Loucy (cell line): Measurements from ENCODE around the gene PARP12.

Source experiments
- H2AFZ ChIP-seq: fragments of 200-600 bp; sonication (generic); 2 replicates; pipeline ENCODE4 v1.6.0; 2016; ENCODE audit warnings: antibody characterized with exemption, mild to moderate bottlenecking, low read length, moderate library complexity
- H3F3A ChIP-seq: fragments of 200-600 bp; 2 replicates; pipeline ENCODE4 v1.6.0; 2016; ENCODE audit warnings: antibody characterized with exemption, low read depth, mild to moderate bottlenecking
- H3K27me3 ChIP-seq: fragments of 200-600 bp; sonication (generic); 2 replicates; pipeline ENCODE4 v1.6.1; 2014; ENCODE audit warnings: low read length, mild to moderate bottlenecking; ENCODE audit not compliant: insufficient read depth, poor library complexity, severe bottlenecking
- H3K36me3 ChIP-seq: fragments of 200-600 bp; sonication (generic); 2 replicates; pipeline ENCODE4 v1.6.1; 2016; ENCODE audit warnings: low read length; ENCODE audit not compliant: insufficient read depth
- H3K4me1 ChIP-seq: fragments of 200-600 bp; sonication (generic); 2 replicates; pipeline ENCODE4 v1.5.1; 2014; ENCODE audit warnings: low read length, mild to moderate bottlenecking; ENCODE audit not compliant: insufficient read depth, poor library complexity, severe bottlenecking
- H3K4me2 ChIP-seq: fragments of 200-600 bp; sonication (generic); 2 replicates; pipeline ENCODE4 v1.6.0; 2014; ENCODE audit warnings: antibody characterized with exemption, low read length, low read depth, mild to moderate bottlenecking; ENCODE audit not compliant: poor library complexity, severe bottlenecking
- H3K4me3 ChIP-seq: fragments of 200-600 bp; sonication (generic); 2 replicates; pipeline ENCODE4 v1.5.1; 2014; ENCODE audit warnings: low read length, mild to moderate bottlenecking, mixed read lengths; ENCODE audit not compliant: poor library complexity, severe bottlenecking
- H3K79me2 ChIP-seq: fragments of 200-600 bp; sonication (generic); 2 replicates; pipeline ENCODE4 v1.6.1; 2014; ENCODE audit warnings: low read length; ENCODE audit not compliant: insufficient read depth
- H3K9ac ChIP-seq: fragments of 200-600 bp; sonication (generic); 2 replicates; pipeline ENCODE4 v1.6.0; 2014; ENCODE audit warnings: mild to moderate bottlenecking, low read depth, low read length, moderate library complexity; ENCODE audit not compliant: poor library complexity, severe bottlenecking
- H3K9me2 ChIP-seq: fragments of 200-600 bp; sonication (generic); replicated peaks from 2 replicates; pipeline ENCODE4 v1.6.1; 2016; ENCODE audit warnings: low read depth, low read length, mixed read lengths
- H3K9me3 ChIP-seq: fragments of 200-600 bp; sonication (generic); 2 replicates; pipeline ENCODE4 v1.6.1; 2014; ENCODE audit warnings: mild to moderate bottlenecking, antibody characterized with exemption, low read length, low read depth; ENCODE audit not compliant: insufficient read depth
- H4K20me1 ChIP-seq: fragments of 200-600 bp; sonication (generic); 2 replicates; pipeline ENCODE4 v1.6.0; 2014; ENCODE audit warnings: antibody characterized with exemption, low read length, mild to moderate bottlenecking; ENCODE audit not compliant: insufficient read depth, poor library complexity, severe bottlenecking
- EZH2phosphoT487 ChIP-seq: fragments of 200-600 bp; IDR thresholded peaks from 2 replicates; pipeline ENCODE4 v1.6.1; 2018; ENCODE audit warnings: antibody characterized with exemption, mild to moderate bottlenecking, moderate library complexity, borderline replicate concordance
- TF ChIP-seq, protein P1 (sequence below): fragments of 200-600 bp; sonication (generic); conservative IDR thresholded peaks from 2 replicates; pipeline ENCODE4 v1.5.1; 2014; ENCODE audit warnings: mild to moderate bottlenecking, antibody characterized with exemption, low read length

The PARP12 gene

DNA sequence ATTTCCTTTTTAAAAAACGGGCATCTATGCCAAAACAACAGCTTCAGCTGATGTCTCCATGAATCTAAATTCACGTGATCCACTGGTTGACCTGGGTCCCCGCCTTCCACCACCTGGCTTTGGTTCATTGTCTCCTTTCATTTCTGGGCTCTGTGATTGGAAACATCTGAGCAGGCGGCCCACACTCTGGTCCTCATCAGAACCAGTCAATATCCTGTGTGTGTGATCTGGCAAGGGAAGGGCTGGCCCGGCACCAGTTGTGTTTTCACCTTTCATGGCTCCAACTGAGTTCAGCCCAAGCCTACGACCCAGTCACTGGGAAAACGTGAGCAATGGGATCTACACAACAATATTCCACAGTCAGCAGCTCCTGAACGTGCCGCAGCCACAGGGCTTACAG, 46.2 kb downstream of the PARP12 start:
- H3F3A ChIP-seq, result no peaks in the 10 kb centered on the region
- H3K79me2 ChIP-seq, result no peaks in the 10 kb centered on the region
- no peak overlapping the region for H2AFZ ChIP-seq
- H3K4me2 ChIP-seq, result no peak overlapping the region
- H3K36me3 ChIP-seq, result no peaks in the 10 kb centered on the region
- TF ChIP-seq EZH2phosphoT487, result no peak
- TF ChIP-seq, protein P1, sequence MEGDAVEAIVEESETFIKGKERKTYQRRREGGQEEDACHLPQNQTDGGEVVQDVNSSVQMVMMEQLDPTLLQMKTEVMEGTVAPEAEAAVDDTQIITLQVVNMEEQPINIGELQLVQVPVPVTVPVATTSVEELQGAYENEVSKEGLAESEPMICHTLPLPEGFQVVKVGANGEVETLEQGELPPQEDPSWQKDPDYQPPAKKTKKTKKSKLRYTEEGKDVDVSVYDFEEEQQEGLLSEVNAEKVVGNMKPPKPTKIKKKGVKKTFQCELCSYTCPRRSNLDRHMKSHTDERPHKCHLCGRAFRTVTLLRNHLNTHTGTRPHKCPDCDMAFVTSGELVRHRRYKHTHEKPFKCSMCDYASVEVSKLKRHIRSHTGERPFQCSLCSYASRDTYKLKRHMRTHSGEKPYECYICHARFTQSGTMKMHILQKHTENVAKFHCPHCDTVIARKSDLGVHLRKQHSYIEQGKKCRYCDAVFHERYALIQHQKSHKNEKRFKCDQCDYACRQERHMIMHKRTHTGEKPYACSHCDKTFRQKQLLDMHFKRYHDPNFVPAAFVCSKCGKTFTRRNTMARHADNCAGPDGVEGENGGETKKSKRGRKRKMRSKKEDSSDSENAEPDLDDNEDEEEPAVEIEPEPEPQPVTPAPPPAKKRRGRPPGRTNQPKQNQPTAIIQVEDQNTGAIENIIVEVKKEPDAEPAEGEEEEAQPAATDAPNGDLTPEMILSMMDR, result no peak
- H3K27me3 ChIP-seq, result no peaks in the 10 kb centered on the region
- H3K4me1 ChIP-seq, result no peaks in the 10 kb centered on the region
- H3K9ac ChIP-seq, result no peak overlapping the region
- no peaks in the 10 kb centered on the region for H4K20me1 ChIP-seq
- no peak overlapping the region for H3K4me3 ChIP-seq
- no peaks in the 10 kb centered on the region for H3K9me2 ChIP-seq
- H3K9me3 ChIP-seq, result no peaks in the 10 kb centered on the region

DNA sequence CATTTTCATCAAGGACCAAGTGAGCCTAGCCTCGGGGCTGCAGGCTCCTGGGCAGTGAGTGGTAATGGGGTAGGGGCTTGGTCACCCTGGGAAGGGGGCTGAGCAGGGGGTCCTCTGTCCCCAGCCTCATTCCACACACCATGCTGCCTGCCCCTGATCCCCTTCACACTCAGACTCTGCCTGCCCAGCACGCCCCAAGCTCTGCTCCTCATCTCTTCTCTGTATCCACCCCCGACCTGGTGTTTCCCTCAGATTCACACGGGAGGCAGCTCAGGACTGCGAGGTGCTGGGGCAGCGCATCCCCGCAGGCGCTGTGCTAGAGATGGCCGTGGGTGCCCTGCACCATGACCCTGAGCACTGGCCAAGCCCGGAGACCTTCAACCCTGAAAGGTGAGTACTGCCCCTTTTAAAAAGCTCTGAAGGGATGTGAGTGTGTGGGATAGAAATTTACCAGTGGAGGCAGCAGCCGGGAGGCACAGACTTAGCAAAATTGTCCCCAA, 47.2 kb downstream of the PARP12 start:
- no peak overlapping the region for H3K9ac ChIP-seq
- H3K4me1 ChIP-seq, result no peaks in the 10 kb centered on the region
- TF ChIP-seq, protein P1, result no peak
- no peak for TF ChIP-seq EZH2phosphoT487
- H3K27me3 ChIP-seq, result no peaks in the 10 kb centered on the region
- H2AFZ ChIP-seq, result no peak overlapping the region
- H3F3A ChIP-seq, result no peaks in the 10 kb centered on the region
- no peaks in the 10 kb centered on the region for H4K20me1 ChIP-seq
- H3K4me2 ChIP-seq, result no peak overlapping the region
- H3K36me3 ChIP-seq, result no peaks in the 10 kb centered on the region
- H3K9me2 ChIP-seq, result no peaks in the 10 kb centered on the region
- H3K9me3 ChIP-seq, result no peaks in the 10 kb centered on the region
- H3K79me2 ChIP-seq, result no peaks in the 10 kb centered on the region
- H3K4me3 ChIP-seq, result no peak overlapping the region

DNA sequence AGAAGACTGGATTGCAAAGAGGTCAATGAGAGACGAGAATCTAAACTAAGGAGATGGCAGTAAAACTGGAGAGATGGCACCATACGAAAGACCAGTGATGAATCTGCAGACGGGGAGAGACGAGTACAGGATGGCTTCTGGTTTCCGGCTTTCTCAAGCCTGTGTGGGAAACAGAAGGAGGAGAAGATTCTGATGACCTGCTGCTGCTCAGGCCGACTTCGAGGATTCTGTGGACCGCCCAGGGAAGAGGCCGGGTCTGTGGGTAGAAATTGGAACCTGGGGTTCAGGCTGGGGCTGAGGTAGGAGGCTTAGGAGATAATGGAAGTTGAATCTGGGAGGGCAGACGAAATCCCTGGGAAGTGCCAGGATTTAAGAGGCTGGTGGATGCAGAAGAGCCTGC, 48.6 kb downstream of the PARP12 start:
- Histone ChIP-seq H3K4me3 (no peak overlapping the region), H3F3A (no peaks in the 10 kb centered on the region), H3K79me2 (no peaks in the 10 kb centered on the region), H3K9ac (no peak overlapping the region), H3K4me2 (no peak overlapping the region), H3K27me3 (no peaks in the 10 kb centered on the region), H3K9me2 (no peaks in the 10 kb centered on the region), H4K20me1 (no peaks in the 10 kb centered on the region), H3K9me3 (no peaks in the 10 kb centered on the region), H3K4me1 (no peaks in the 10 kb centered on the region), H3K36me3 (no peaks in the 10 kb centered on the region), H2AFZ (no peak overlapping the region)
- TF ChIP-seq, protein P1, result no peak
